Measurements from ENCODE around the gene ARHGAP42.

GRCh38 chr11:100927579-100927978 lies 240.5 kb downstream of the ARHGAP42 start:
- TF ChIP-seq CTCF (IDR thresholded peaks at IDR 0.05; ENCODE audit: low read depth, low read length, missing input control) (no peak), ATF3 (IDR thresholded peaks at IDR 0.05) (no peak), RXRA (IDR thresholded peaks at IDR 0.05) (no peak), HNF4G (IDR thresholded peaks at IDR 0.05) (no peak), RAD21 (IDR thresholded peaks at IDR 0.05) (no peak), SP1 (IDR thresholded peaks at IDR 0.05) (no peak), TAF1 (conservative IDR thresholded peaks at IDR 0.05) (no peak), FOXA1 (IDR thresholded peaks at IDR 0.05) (no peak), JUND (IDR thresholded peaks at IDR 0.05) (no peak), GABPA (IDR thresholded peaks at IDR 0.05 in 1 of 2, conservative IDR thresholded peaks at IDR 0.05 in 1 of 2) (no peak), NR2F2 (IDR thresholded peaks at IDR 0.05) (no peak)
- TF ChIP-seq, protein P1, sequence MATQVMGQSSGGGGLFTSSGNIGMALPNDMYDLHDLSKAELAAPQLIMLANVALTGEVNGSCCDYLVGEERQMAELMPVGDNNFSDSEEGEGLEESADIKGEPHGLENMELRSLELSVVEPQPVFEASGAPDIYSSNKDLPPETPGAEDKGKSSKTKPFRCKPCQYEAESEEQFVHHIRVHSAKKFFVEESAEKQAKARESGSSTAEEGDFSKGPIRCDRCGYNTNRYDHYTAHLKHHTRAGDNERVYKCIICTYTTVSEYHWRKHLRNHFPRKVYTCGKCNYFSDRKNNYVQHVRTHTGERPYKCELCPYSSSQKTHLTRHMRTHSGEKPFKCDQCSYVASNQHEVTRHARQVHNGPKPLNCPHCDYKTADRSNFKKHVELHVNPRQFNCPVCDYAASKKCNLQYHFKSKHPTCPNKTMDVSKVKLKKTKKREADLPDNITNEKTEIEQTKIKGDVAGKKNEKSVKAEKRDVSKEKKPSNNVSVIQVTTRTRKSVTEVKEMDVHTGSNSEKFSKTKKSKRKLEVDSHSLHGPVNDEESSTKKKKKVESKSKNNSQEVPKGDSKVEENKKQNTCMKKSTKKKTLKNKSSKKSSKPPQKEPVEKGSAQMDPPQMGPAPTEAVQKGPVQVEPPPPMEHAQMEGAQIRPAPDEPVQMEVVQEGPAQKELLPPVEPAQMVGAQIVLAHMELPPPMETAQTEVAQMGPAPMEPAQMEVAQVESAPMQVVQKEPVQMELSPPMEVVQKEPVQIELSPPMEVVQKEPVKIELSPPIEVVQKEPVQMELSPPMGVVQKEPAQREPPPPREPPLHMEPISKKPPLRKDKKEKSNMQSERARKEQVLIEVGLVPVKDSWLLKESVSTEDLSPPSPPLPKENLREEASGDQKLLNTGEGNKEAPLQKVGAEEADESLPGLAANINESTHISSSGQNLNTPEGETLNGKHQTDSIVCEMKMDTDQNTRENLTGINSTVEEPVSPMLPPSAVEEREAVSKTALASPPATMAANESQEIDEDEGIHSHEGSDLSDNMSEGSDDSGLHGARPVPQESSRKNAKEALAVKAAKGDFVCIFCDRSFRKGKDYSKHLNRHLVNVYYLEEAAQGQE (IDR thresholded peaks at IDR 0.05) = no peak
- TF ChIP-seq, protein P2, sequence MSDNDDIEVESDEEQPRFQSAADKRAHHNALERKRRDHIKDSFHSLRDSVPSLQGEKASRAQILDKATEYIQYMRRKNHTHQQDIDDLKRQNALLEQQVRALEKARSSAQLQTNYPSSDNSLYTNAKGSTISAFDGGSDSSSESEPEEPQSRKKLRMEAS (IDR thresholded peaks at IDR 0.05) = no peak

All from liver (tissue), 3 donors.